ENCODE results near the gene SFT2D2. TPM values are rescaled to one million over a fixed set of nuclear protein-coding genes. Genes with fewer than 3 reads are reported as not detected.
A peak's percentile ranks its signal among the peaks of the same experiment; 100 is the strongest.

The SFT2D2 gene
- polyA plus RNA-seq (2013, experiment 1 of 2) = 10.8 TPM
- 10.0 TPM for polyA plus RNA-seq (2013, experiment 2 of 2)

- H3K4ac ChIP-seq (ENCODE audit: low read depth in 1 of 2, low read length in 2 of 2) = peak within 1 kb of the TSS in 1 of 2 experiments; percentile 71
- peaks cover 5 to 9% of the 10 kb centered on the region in 2 experiments for H3K36me3 ChIP-seq (ENCODE audit: control insufficient read depth in 1 of 2, insufficient read depth in 2 of 2, low read depth in 1 of 2, low read length in 2 of 2)
- peaks cover 16% of the 10 kb centered on the region for H3K4me1 ChIP-seq (ENCODE audit: control insufficient read depth, insufficient read depth, low read depth, low read length)
- no peak within 1 kb of the TSS for H2BK120ac ChIP-seq (ENCODE audit: low read depth, low read length)
- H2AK5ac ChIP-seq (ENCODE audit: low read length, severe bottlenecking) = peak within 1 kb of the TSS; percentile 10
- peak within 1 kb of the TSS; percentile 74 to 90 for H3K4me3 ChIP-seq (ENCODE audit: insufficient read depth in 1 of 2, low read depth in 1 of 2, low read length in 2 of 2)
- DNase-seq = peak; percentile 73
- peak within 1 kb of the TSS in 1 of 2 experiments; percentile 68 for H2BK12ac ChIP-seq (ENCODE audit: low read length in 2 of 2)
- H3K27me3 ChIP-seq (ENCODE audit: control insufficient read depth in 1 of 2, insufficient read depth in 1 of 2, low read length in 2 of 2) = no peaks in the 10 kb centered on the region
- peak within 1 kb of the TSS; percentile 76 for H2BK5ac ChIP-seq (ENCODE audit: low read depth, low read length, poor library complexity, severe bottlenecking)
- peaks cover 7% of the 10 kb centered on the region for H3K9me3 ChIP-seq (ENCODE audit: control insufficient read depth, low read length)
- peak within 1 kb of the TSS; percentile 70 for H4K91ac ChIP-seq (ENCODE audit: low read length)
- H2AFZ ChIP-seq (ENCODE audit: low read depth, low read length) = peak within 1 kb of the TSS; percentile 84
- H3K18ac ChIP-seq (ENCODE audit: low read depth in 1 of 2, low read length in 2 of 2) = peak within 1 kb of the TSS; percentile 75 to 89
- peak within 1 kb of the TSS; percentile 65 for H3K4me2 ChIP-seq (ENCODE audit: low read length, poor library complexity, severe bottlenecking)
- peak within 1 kb of the TSS; percentile 45 for H4K8ac ChIP-seq (ENCODE audit: low read length)
- no peaks in the 10 kb centered on the region for H3K79me1 ChIP-seq (replicated peaks; ENCODE audit: low read length, poor library complexity, severe bottlenecking)
- H3K23ac ChIP-seq (ENCODE audit: low read length in 2 of 2) = peak within 1 kb of the TSS in 1 of 2 experiments; percentile 47
- H3K14ac ChIP-seq (ENCODE audit: low read length in 2 of 2) = peak within 1 kb of the TSS in 1 of 2 experiments; percentile 81
- WGBS = 6% methylated on average over 38 of the region's 58 CpGs
- peak within 1 kb of the TSS; percentile 8 for H2BK15ac ChIP-seq (ENCODE audit: low read depth, poor library complexity, severe bottlenecking)
- H3K27ac ChIP-seq (ENCODE audit: low read length, poor library complexity, severe bottlenecking) = peak within 1 kb of the TSS; percentile 77
- H3K9ac ChIP-seq (ENCODE audit: low read length) = peak within 1 kb of the TSS; percentile 95
Observed at GRCh38 chr1:168225476-168226190, at the start of gene SFT2D2. SFT2D2 (plus strand) TSS chr1:168226004; CDS start chr1:168226080, 76 bp downstream.

GRCh38 chr1:168178227-168178637 lies 47.6 kb upstream of the SFT2D2 start:
- H3K4me2 ChIP-seq (ENCODE audit: low read length, poor library complexity, severe bottlenecking) = no peak overlapping the region
- H3K27ac ChIP-seq (ENCODE audit: low read length, poor library complexity, severe bottlenecking) = peak overlapping the region; percentile 74
- H3K4me1 ChIP-seq (ENCODE audit: control insufficient read depth, insufficient read depth, low read depth, low read length) = peaks cover 2% of the 10 kb centered on the region
- no peak overlapping the region for H2BK15ac ChIP-seq (ENCODE audit: low read depth, poor library complexity, severe bottlenecking)
- no peak overlapping the region for H2BK12ac ChIP-seq (ENCODE audit: low read length in 2 of 2)
- H3K4me3 ChIP-seq (ENCODE audit: insufficient read depth in 1 of 2, low read depth in 1 of 2, low read length in 2 of 2) = peak overlapping the region in 1 of 2 experiments; percentile 91
- H2BK5ac ChIP-seq (ENCODE audit: low read depth, low read length, poor library complexity, severe bottlenecking) = no peak overlapping the region
- no peak overlapping the region for H3K4ac ChIP-seq (ENCODE audit: low read depth in 1 of 2, low read length in 2 of 2)
- no peaks in the 10 kb centered on the region for H3K27me3 ChIP-seq (ENCODE audit: control insufficient read depth in 1 of 2, insufficient read depth in 1 of 2, low read length in 2 of 2)
- H4K91ac ChIP-seq (ENCODE audit: low read length) = no peak overlapping the region
- peak overlapping the region; percentile 60 for H2AFZ ChIP-seq (ENCODE audit: low read depth, low read length)
- 80% methylated on average over 5 of the region's 5 CpGs for WGBS
- no peaks in the 10 kb centered on the region for H3K36me3 ChIP-seq (ENCODE audit: control insufficient read depth in 1 of 2, insufficient read depth in 2 of 2, low read depth in 1 of 2, low read length in 2 of 2)
- peak overlapping the region; percentile 89 for H4K8ac ChIP-seq (ENCODE audit: low read length)
- no peak overlapping the region for H3K14ac ChIP-seq (ENCODE audit: low read length in 2 of 2)
- no peak overlapping the region for H2AK5ac ChIP-seq (ENCODE audit: low read length, severe bottlenecking)
- peak overlapping the region; percentile 90 for H3K9ac ChIP-seq (ENCODE audit: low read length)
- no peaks in the 10 kb centered on the region for H3K79me1 ChIP-seq (replicated peaks; ENCODE audit: low read length, poor library complexity, severe bottlenecking)
- no peak for DNase-seq
- peak overlapping the region in 1 of 2 experiments; percentile 37 for H3K18ac ChIP-seq (ENCODE audit: low read depth in 1 of 2, low read length in 2 of 2)
- H2BK120ac ChIP-seq (ENCODE audit: low read depth, low read length) = no peak overlapping the region
- H3K23ac ChIP-seq (ENCODE audit: low read length in 2 of 2) = no peak overlapping the region
- H3K9me3 ChIP-seq (ENCODE audit: control insufficient read depth, low read length) = no peaks in the 10 kb centered on the region

GRCh38 chr1:168178638-168179437 lies 47.0 kb upstream of the SFT2D2 start, which contains the start of gene TIPRL:
TIPRL (plus strand) TSS chr1:168178962; CDS start chr1:168179078, 116 bp downstream.
- peak within 1 kb of the TSS; percentile 93 for H3K9ac ChIP-seq (ENCODE audit: low read length)
- peak within 1 kb of the TSS in 1 of 2 experiments; percentile 80 for H3K14ac ChIP-seq (ENCODE audit: low read length in 2 of 2)
- H3K79me1 ChIP-seq (replicated peaks; ENCODE audit: low read length, poor library complexity, severe bottlenecking) = peaks cover 2% of the 10 kb centered on the region
- peak within 1 kb of the TSS; percentile 19 to 71 for H3K4ac ChIP-seq (ENCODE audit: low read depth in 1 of 2, low read length in 2 of 2)
- DNase-seq = peak; percentile 100
- H3K9me3 ChIP-seq (ENCODE audit: control insufficient read depth, low read length) = no peaks in the 10 kb centered on the region
- H4K91ac ChIP-seq (ENCODE audit: low read length) = peak within 1 kb of the TSS; percentile 15
- H2BK120ac ChIP-seq (ENCODE audit: low read depth, low read length) = no peak within 1 kb of the TSS
- H2BK15ac ChIP-seq (ENCODE audit: low read depth, poor library complexity, severe bottlenecking) = peak within 1 kb of the TSS; percentile 62
- peak within 1 kb of the TSS in 1 of 2 experiments; percentile 53 for H3K23ac ChIP-seq (ENCODE audit: low read length in 2 of 2)
- no peaks in the 10 kb centered on the region for H3K27me3 ChIP-seq (ENCODE audit: control insufficient read depth in 1 of 2, insufficient read depth in 1 of 2, low read length in 2 of 2)
- H2AFZ ChIP-seq (ENCODE audit: low read depth, low read length) = peak within 1 kb of the TSS; percentile 66
- H3K36me3 ChIP-seq (ENCODE audit: control insufficient read depth in 1 of 2, insufficient read depth in 2 of 2, low read depth in 1 of 2, low read length in 2 of 2) = peaks cover 0 to 2% of the 10 kb centered on the region in 2 experiments
- H4K8ac ChIP-seq (ENCODE audit: low read length) = peak within 1 kb of the TSS; percentile 89
- H2AK5ac ChIP-seq (ENCODE audit: low read length, severe bottlenecking) = no peak within 1 kb of the TSS
- H3K4me3 ChIP-seq (ENCODE audit: insufficient read depth in 1 of 2, low read depth in 1 of 2, low read length in 2 of 2) = peak within 1 kb of the TSS; percentile 79 to 91
- peak within 1 kb of the TSS; percentile 69 for H3K4me2 ChIP-seq (ENCODE audit: low read length, poor library complexity, severe bottlenecking)
- peak within 1 kb of the TSS; percentile 88 for H3K27ac ChIP-seq (ENCODE audit: low read length, poor library complexity, severe bottlenecking)
- peak within 1 kb of the TSS in 1 of 2 experiments; percentile 61 for H2BK12ac ChIP-seq (ENCODE audit: low read length in 2 of 2)
- under 1% methylated on average over 52 of the region's 56 CpGs for WGBS
- peaks cover 2% of the 10 kb centered on the region for H3K4me1 ChIP-seq (ENCODE audit: control insufficient read depth, insufficient read depth, low read depth, low read length)
- H3K18ac ChIP-seq (ENCODE audit: low read depth in 1 of 2, low read length in 2 of 2) = peak within 1 kb of the TSS; percentile 37 to 92
- peak within 1 kb of the TSS; percentile 45 for H2BK5ac ChIP-seq (ENCODE audit: low read depth, low read length, poor library complexity, severe bottlenecking)

Data from mesenchymal stem cell (in vitro differentiated cells and primary cell).